ENCODE measurements around the gene MYH10. TPM values are rescaled to one million over a fixed set of nuclear protein-coding genes. Genes with fewer than 3 reads are reported as not detected.
A peak's percentile ranks its signal among the peaks of the same experiment; 100 is the strongest.

Gene MYH10
- total and polyA plus RNA-seq, 9 donors: 30.4 to 117 (median 75.5) TPM

- Histone ChIP-seq H3K4me1 (ENCODE audit: insufficient read depth) (no peaks in the 10 kb centered on the region), H3K27me3 (no peaks in the 10 kb centered on the region), H3K27ac (no peak overlapping the region), H3K4me3 (no peak overlapping the region), H3K9me3 (no peaks in the 10 kb centered on the region), H3K36me3 (no peaks in the 10 kb centered on the region)
- intact Hi-C loops (cut with DNase I): no loop called here
- DNase-seq: no peak
- no peak for TF ChIP-seq CTCF (IDR thresholded peaks at IDR 0.05)
- TF ChIP-seq POLR2A (IDR thresholded peaks at IDR 0.05): no peak
- no peak for TF ChIP-seq EP300 (IDR thresholded peaks at IDR 0.05)
- WGBS, 3 donors: 44 to 48% (median 44%) methylated on average over 4 of the region's 4 CpGs
Observed at GRCh38 chr17:8651013-8651412, 20.5 kb upstream of the MYH10 start.

GRCh38 chr17:8650119-8650499 is 19.6 kb upstream of the MYH10 start:
- H3K27ac ChIP-seq: no peak overlapping the region

GRCh38 chr17:8649157-8650118 is 18.9 kb upstream of the MYH10 start:
- intact Hi-C loops (cut with DNase I): no loop called here
- no peak for TF ChIP-seq POLR2A (IDR thresholded peaks at IDR 0.05)
- TF ChIP-seq EP300 (IDR thresholded peaks at IDR 0.05): peak; percentile 62
- no peak for TF ChIP-seq CTCF (IDR thresholded peaks at IDR 0.05)
- Histone ChIP-seq H3K4me3 (no peak overlapping the region), H3K9me3 (no peaks in the 10 kb centered on the region), H3K27me3 (no peaks in the 10 kb centered on the region), H3K27ac (no peak overlapping the region), H3K36me3 (no peaks in the 10 kb centered on the region), H3K4me1 (ENCODE audit: insufficient read depth) (no peaks in the 10 kb centered on the region)
- 79 to 81% (median 79%) methylated on average over 17 of the region's 17 CpGs for WGBS, 3 donors
- DNase-seq: peak in 1 of 5 donors; percentile 22

More at GRCh38 chr17:8650119-8650499, 19.6 kb upstream of the MYH10 start:
- Histone ChIP-seq H3K27me3 (no peaks in the 10 kb centered on the region), H3K36me3 (no peaks in the 10 kb centered on the region), H3K9me3 (no peaks in the 10 kb centered on the region), H3K4me3 (no peak overlapping the region), H3K4me1 (ENCODE audit: insufficient read depth) (no peaks in the 10 kb centered on the region)
- no peak for DNase-seq
- intact Hi-C loops (cut with DNase I): no loop called here
- WGBS, 3 donors: 90 to 97% (median 91%) methylated on average over 1 of the region's 1 CpG
- TF ChIP-seq CTCF (IDR thresholded peaks at IDR 0.05) (no peak), POLR2A (IDR thresholded peaks at IDR 0.05) (no peak), EP300 (IDR thresholded peaks at IDR 0.05) (no peak)

DNA sequence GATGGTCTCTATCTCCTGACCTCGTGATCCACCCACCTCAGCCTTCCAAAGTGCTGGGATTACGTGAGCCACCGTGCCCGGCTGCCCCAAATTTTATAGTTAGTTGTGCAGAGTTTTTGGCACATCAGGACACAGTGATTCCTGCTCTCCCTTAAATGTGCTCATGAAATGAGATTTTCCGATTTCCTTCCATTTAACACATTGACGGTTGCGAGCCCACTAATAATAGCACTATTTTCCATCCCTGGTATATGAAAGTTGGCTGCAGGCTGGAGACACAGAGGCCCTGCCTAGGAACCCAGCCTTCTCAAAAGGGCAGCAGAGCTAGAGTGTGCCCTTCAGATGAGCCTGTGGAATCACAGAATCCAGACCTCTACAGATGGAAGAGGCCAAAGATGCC is 17.4 kb upstream of the MYH10 start:
- no peaks in the 10 kb centered on the region for H3K9me3 ChIP-seq
- 89 to 96% (median 93%) methylated on average over 7 of the region's 7 CpGs for WGBS, 3 donors
- no peaks in the 10 kb centered on the region for H3K27me3 ChIP-seq
- no peak overlapping the region for H3K4me3 ChIP-seq
- no peak overlapping the region for H3K27ac ChIP-seq
- no peak for TF ChIP-seq POLR2A (IDR thresholded peaks at IDR 0.05)
- H3K4me1 ChIP-seq (ENCODE audit: insufficient read depth): no peaks in the 10 kb centered on the region
- intact Hi-C loops (cut with DNase I): no loop called here
- DNase-seq: no peak
- H3K36me3 ChIP-seq: no peaks in the 10 kb centered on the region

GRCh38 chr17:8647202-8647601 is 16.7 kb upstream of the MYH10 start:
- Histone ChIP-seq H3K4me1 (ENCODE audit: insufficient read depth) (no peaks in the 10 kb centered on the region), H3K36me3 (no peaks in the 10 kb centered on the region), H3K27ac (no peak overlapping the region), H3K9me3 (no peaks in the 10 kb centered on the region), H3K27me3 (no peaks in the 10 kb centered on the region), H3K4me3 (no peak overlapping the region)
- WGBS, 3 donors: 88 to 89% (median 88%) methylated on average over 7 of the region's 7 CpGs
- TF ChIP-seq CTCF (IDR thresholded peaks at IDR 0.05): no peak
- no peak for TF ChIP-seq POLR2A (IDR thresholded peaks at IDR 0.05)
- TF ChIP-seq EP300 (IDR thresholded peaks at IDR 0.05): no peak
- intact Hi-C loops (cut with DNase I): no loop called here
- no peak for DNase-seq

Measured in ovary (tissue), 9 donors.